Nephron progenitor cell (in vitro differentiated cells): ENCODE results near the gene PIK3R3.

Source experiments
- DNase-seq: peaks from one replicate; pipeline ENCODE4 v3.0.0; 2021
- H3K27ac Mint-ChIP-seq: 2 replicates; pipeline ENCODE4 v1.8.0; 2021; ENCODE audit warnings: mild to moderate bottlenecking, moderate library complexity, mixed read lengths
- H3K27me3 Mint-ChIP-seq: 2 replicates; pipeline ENCODE4 v1.8.0; 2021; ENCODE audit warnings: mild to moderate bottlenecking, low read depth, mixed read lengths; ENCODE audit not compliant: poor library complexity
- H3K36me3 Mint-ChIP-seq: 2 replicates; pipeline ENCODE4 v1.8.0; 2021; ENCODE audit warnings: low read depth, mixed read lengths
- H3K4me1 Mint-ChIP-seq: 2 replicates; pipeline ENCODE4 v1.8.0; 2021; ENCODE audit warnings: mixed read lengths
- H3K4me3 Mint-ChIP-seq: 2 replicates; pipeline ENCODE4 v1.8.0; 2021; ENCODE audit warnings: mild to moderate bottlenecking, moderate library complexity, mixed read lengths
- H3K9me3 Mint-ChIP-seq: 2 replicates; pipeline ENCODE4 v1.8.0; 2021; ENCODE audit warnings: mild to moderate bottlenecking, moderate library complexity, mixed read lengths
- CTCF ChIP-seq: fragments of 200-600 bp; sonication (generic); IDR thresholded peaks from 2 replicates; pipeline ENCODE4 v1.5.0; 2021; ENCODE audit warnings: antibody characterized with exemption

Gene PIK3R3

GRCh38 chr1:46067652-46068051, 64.8 kb downstream of the PIK3R3 start:
- Mint-ChIP-seq H3K27ac (no peak overlapping the region), H3K4me1 (no peaks in the 10 kb centered on the region), H3K36me3 (peaks cover 47% of the 10 kb centered on the region), H3K27me3 (no peaks in the 10 kb centered on the region), H3K9me3 (no peaks in the 10 kb centered on the region), H3K4me3 (no peak overlapping the region)
- no peak for TF ChIP-seq CTCF
- DNase-seq: no peak

- H3K4me1 Mint-ChIP-seq: no peaks in the 10 kb centered on the region
These were observed 67.0 kb downstream of the PIK3R3 start for GRCh38 chr1:46065405-46065804.

GRCh38 chr1:46064708-46065107, 67.7 kb downstream of the PIK3R3 start:
- H3K27ac Mint-ChIP-seq: no peak overlapping the region
- H3K4me1 Mint-ChIP-seq: no peaks in the 10 kb centered on the region
- H3K27me3 Mint-ChIP-seq: no peaks in the 10 kb centered on the region
- TF ChIP-seq CTCF: no peak
- DNase-seq: no peak
- H3K9me3 Mint-ChIP-seq: no peaks in the 10 kb centered on the region
- H3K4me3 Mint-ChIP-seq: no peak overlapping the region
- H3K36me3 Mint-ChIP-seq: peaks cover 59% of the 10 kb centered on the region

More at GRCh38 chr1:46065405-46065804, 67.0 kb downstream of the PIK3R3 start:
- no peaks in the 10 kb centered on the region for H3K27me3 Mint-ChIP-seq
- peak overlapping the region; percentile 60 for H3K27ac Mint-ChIP-seq
- no peaks in the 10 kb centered on the region for H3K9me3 Mint-ChIP-seq
- no peak overlapping the region for H3K4me3 Mint-ChIP-seq
- peaks cover 52% of the 10 kb centered on the region for H3K36me3 Mint-ChIP-seq
- TF ChIP-seq CTCF: no peak
- DNase-seq: no peak

- Mint-ChIP-seq H3K4me1 (no peaks in the 10 kb centered on the region), H3K4me3 (no peak overlapping the region), H3K9me3 (no peaks in the 10 kb centered on the region), H3K27ac (peak overlapping the region; percentile 52), H3K27me3 (no peaks in the 10 kb centered on the region), H3K36me3 (peaks cover 78% of the 10 kb centered on the region)
- no peak for DNase-seq
- TF ChIP-seq CTCF: no peak
These were observed 69.6 kb downstream of the PIK3R3 start for GRCh38 chr1:46062651-46063319.

- DNase-seq: no peak
- Mint-ChIP-seq H3K9me3 (no peaks in the 10 kb centered on the region), H3K27ac (no peak overlapping the region), H3K36me3 (peaks cover 89% of the 10 kb centered on the region), H3K27me3 (peaks cover 3% of the 10 kb centered on the region), H3K4me3 (no peak overlapping the region), H3K4me1 (no peaks in the 10 kb centered on the region)
- TF ChIP-seq CTCF: no peak
These were observed 71.3 kb downstream of the PIK3R3 start for GRCh38 chr1:46061146-46061545.

GRCh38 chr1:46058936-46059335, 73.5 kb downstream of the PIK3R3 start:
- no peak for DNase-seq
- Mint-ChIP-seq H3K4me1 (no peaks in the 10 kb centered on the region), H3K27me3 (peaks cover 3% of the 10 kb centered on the region), H3K27ac (no peak overlapping the region), H3K4me3 (no peak overlapping the region), H3K36me3 (peaks cover 94% of the 10 kb centered on the region), H3K9me3 (no peaks in the 10 kb centered on the region)
- no peak for TF ChIP-seq CTCF
